ENCODE results near the gene PCDHGB2. TPM values are rescaled to one million over a fixed set of nuclear protein-coding genes. Genes with fewer than 3 reads are reported as not detected.
"Not testable (repeated sequence)": the region's sequence is repeated elsewhere in the genome, so short reads cannot be mapped to it uniquely, and the experiment has no call there.

The PCDHGB2 gene
- total RNA-seq, 2 donors from 2014 or later, result 5.2 to 6.7 TPM

DNA sequence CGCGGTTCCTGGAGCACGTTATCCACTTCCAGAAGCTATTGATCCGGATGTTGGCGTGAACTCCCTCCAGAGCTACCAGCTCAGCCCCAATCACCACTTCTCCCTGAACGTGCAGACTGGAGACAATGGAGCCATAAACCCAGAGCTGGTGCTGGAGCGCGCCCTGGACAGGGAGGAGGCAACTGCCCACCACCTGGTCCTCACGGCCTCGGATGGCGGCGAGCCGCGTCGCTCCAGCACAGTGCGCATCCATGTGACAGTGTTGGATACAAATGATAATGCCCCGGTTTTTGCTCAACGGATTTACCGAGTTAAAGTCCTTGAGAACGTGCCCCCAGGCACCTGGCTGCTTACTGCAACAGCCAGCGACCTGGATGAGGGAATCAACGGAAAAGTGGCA lies 43.6 kb downstream of the PCDHGB2 start:
- Histone ChIP-seq H3K27me3 (no peaks in the 10 kb centered on the region), H3K4me1 (peaks cover 0 to 11% of the 10 kb centered on the region in 2 donors), H3K27ac (no peak overlapping the region), H3K4me3 (no peak overlapping the region), H3K36me3 (peaks cover 8% of the 10 kb centered on the region), H3K9me3 (peaks cover 36 to 98% of the 10 kb centered on the region in 2 donors)
- no peak for DNase-seq (ENCODE audit: low spot score)
- TF ChIP-seq, protein P1, sequence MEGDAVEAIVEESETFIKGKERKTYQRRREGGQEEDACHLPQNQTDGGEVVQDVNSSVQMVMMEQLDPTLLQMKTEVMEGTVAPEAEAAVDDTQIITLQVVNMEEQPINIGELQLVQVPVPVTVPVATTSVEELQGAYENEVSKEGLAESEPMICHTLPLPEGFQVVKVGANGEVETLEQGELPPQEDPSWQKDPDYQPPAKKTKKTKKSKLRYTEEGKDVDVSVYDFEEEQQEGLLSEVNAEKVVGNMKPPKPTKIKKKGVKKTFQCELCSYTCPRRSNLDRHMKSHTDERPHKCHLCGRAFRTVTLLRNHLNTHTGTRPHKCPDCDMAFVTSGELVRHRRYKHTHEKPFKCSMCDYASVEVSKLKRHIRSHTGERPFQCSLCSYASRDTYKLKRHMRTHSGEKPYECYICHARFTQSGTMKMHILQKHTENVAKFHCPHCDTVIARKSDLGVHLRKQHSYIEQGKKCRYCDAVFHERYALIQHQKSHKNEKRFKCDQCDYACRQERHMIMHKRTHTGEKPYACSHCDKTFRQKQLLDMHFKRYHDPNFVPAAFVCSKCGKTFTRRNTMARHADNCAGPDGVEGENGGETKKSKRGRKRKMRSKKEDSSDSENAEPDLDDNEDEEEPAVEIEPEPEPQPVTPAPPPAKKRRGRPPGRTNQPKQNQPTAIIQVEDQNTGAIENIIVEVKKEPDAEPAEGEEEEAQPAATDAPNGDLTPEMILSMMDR (IDR thresholded peaks at IDR 0.05), result no peak

DNA sequence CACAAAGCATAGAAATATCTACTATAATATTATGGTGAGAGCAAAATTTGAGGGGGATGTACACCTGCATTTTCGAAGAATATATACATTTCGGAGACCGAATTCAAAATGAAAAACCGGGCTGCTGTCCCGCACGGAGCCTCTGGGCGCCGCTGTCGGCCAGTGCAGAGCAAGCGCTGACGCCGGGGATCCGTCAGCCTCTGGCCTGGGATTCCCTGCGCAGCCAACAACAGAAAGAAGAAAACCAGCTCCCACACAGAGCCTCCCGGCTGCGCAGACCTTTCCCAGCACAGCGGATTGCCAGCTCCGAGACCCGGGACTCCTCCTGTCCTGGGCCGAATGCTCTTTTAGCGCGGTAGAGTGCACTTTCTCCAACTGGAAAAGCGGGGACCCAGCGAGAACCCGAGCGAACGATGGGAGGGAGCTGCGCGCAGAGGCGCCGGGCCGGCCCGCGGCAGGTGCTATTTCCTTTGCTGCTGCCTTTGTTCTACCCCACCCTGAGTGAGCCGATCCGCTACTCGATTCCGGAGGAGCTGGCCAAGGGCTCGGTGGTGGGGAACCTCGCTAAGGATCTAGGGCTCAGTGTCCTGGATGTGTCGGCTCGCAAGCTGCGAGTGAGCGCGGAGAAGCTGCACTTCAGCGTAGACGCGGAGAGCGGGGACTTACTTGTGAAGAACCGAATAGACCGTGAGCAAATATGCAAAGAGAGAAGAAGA lies 48.2 kb downstream of the PCDHGB2 start, which contains the start of gene PCDHGB6:
PCDHGB6 (plus strand) TSS at position 232 of the 716 bp plus-strand sequence; CDS start at position 414, 182 bp downstream.
- not testable (repeated sequence) for DNase-seq (ENCODE audit: low spot score); H3K27me3 ChIP-seq; H3K4me1 ChIP-seq; H3K36me3 ChIP-seq
- H3K9me3 ChIP-seq, result peaks cover 34 to 99% of the 10 kb centered on the region in 2 donors
- peak within 1 kb of the TSS in 1 of 2 donors; percentile 34 for H3K27ac ChIP-seq
- TF ChIP-seq, protein P1 (IDR thresholded peaks at IDR 0.05), result peak; percentile 73 to 77
- peak within 1 kb of the TSS; percentile 30 to 41 for H3K4me3 ChIP-seq

DNA sequence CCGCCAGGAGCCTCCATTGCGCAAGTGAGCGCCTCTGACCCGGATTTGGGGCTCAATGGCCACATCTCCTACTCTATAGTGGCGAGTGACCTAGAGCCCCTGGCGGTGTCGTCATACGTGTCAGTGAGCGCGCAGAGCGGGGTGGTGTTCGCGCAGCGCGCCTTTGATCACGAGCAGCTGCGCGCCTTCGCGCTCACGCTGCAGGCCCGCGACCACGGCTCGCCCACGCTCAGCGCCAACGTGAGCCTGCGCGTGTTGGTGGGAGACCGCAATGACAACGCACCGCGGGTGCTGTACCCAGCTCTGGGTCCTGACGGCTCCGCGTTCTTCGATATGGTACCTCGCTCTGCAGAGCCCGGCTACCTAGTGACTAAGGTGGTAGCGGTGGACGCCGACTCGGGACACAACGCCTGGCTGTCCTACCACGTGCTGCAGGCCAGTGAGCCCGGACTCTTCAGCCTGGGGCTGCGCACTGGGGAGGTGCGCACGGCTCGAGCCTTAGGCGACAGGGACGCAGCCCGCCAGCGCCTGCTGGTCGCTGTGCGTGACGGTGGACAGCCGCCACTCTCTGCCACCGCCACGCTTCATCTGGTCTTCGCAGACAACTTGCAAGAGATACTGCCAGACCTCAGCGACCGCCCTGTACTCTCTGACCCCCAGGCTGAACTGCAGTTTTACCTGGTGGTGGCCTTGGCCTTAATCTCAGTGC lies 50.0 kb downstream of the PCDHGB2 start:
- peaks cover 6% of the 10 kb centered on the region for H3K36me3 ChIP-seq
- TF ChIP-seq, protein P1 (IDR thresholded peaks at IDR 0.05), result no peak
- no peaks in the 10 kb centered on the region for H3K27me3 ChIP-seq
- DNase-seq (ENCODE audit: low spot score), result no peak
- H3K9me3 ChIP-seq, result peaks cover 30 to 97% of the 10 kb centered on the region in 2 donors
- no peak overlapping the region for H3K4me3 ChIP-seq
- peaks cover 0 to 7% of the 10 kb centered on the region in 2 donors for H3K4me1 ChIP-seq
- H3K27ac ChIP-seq, result no peak overlapping the region

DNA sequence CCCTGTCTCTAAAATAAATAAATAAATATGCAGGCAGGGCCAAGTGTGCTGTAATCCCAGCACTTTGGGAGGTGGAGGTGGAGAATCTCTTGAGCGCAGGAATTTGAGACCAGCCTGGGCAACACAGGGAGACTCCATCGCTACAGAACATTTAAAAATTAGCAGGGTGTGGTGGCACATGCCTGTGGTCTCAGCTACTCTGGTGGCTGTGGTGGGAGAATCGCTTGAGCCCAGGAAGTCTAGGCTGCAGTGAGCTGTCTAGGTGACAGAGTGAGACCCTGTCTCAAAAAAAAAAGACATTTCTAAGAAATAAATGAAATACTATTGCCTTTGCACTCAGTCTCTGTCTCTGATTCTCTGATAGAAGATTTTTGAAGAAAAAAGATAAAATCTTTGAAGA lies 51.8 kb downstream of the PCDHGB2 start:
- H3K4me1 ChIP-seq, result peaks cover 0 to 7% of the 10 kb centered on the region in 2 donors
- no peak overlapping the region for H3K4me3 ChIP-seq
- H3K9me3 ChIP-seq, result peaks cover 30 to 94% of the 10 kb centered on the region in 2 donors
- no peak overlapping the region for H3K27ac ChIP-seq
- no peak for DNase-seq (ENCODE audit: low spot score)
- no peaks in the 10 kb centered on the region for H3K36me3 ChIP-seq
- H3K27me3 ChIP-seq, result no peaks in the 10 kb centered on the region
- TF ChIP-seq, protein P1 (IDR thresholded peaks at IDR 0.05), result no peak

Other genes with a start within 250 kb of the PCDHGB2 start
- gene PCDHB4, start 238.2 kb upstream of the PCDHGB2 start, total RNA-seq, result 1 to 10 TPM; 1.6 to 2.6 TPM
- gene PCDHB5, start 224.8 kb upstream of the PCDHGB2 start, total RNA-seq, result 1 to 10 TPM; 3.8 to 4.3 TPM
- gene PCDHB6, start 209.9 kb upstream of the PCDHGB2 start, total RNA-seq, result under 1 TPM; 0.12 to 0.33 TPM
- 1 to 10 TPM; 1.0 to 1.4 TPM for gene PCDHB7, start 187.3 kb upstream of the PCDHGB2 start, total RNA-seq
- gene PCDHB8, start 182.2 kb upstream of the PCDHGB2 start, total RNA-seq, result 1 to 10 TPM in 1 of 2 donors, under 1 TPM in 1; 0.90 to 1.7 TPM
- gene PCDHB16, start 177.6 kb upstream of the PCDHGB2 start, total RNA-seq, result 1 to 10 TPM; 5.3 TPM
- gene PCDHB9, start 172.8 kb upstream of the PCDHGB2 start, total RNA-seq, result 1 to 10 TPM; 1.7 to 2.5 TPM
- gene PCDHB10, start 167.6 kb upstream of the PCDHGB2 start, total RNA-seq, result 1 to 10 TPM; 2.0 to 2.5 TPM
- gene PCDHB11, start 160.4 kb upstream of the PCDHGB2 start, total RNA-seq, result 1 to 10 TPM; 1.8 to 2.4 TPM
- gene PCDHB12, start 151.3 kb upstream of the PCDHGB2 start, total RNA-seq, result 1 to 10 TPM; 1.8 to 2.3 TPM
- 1 to 10 TPM; 4.2 to 5.0 TPM for gene PCDHB13, start 146.1 kb upstream of the PCDHGB2 start, total RNA-seq
- gene PCDHB14, start 136.7 kb upstream of the PCDHGB2 start, total RNA-seq, result 1 to 10 TPM; 4.3 to 5.1 TPM
- 1 to 10 TPM; 3.2 to 5.3 TPM for gene PCDHB15, start 114.6 kb upstream of the PCDHGB2 start, total RNA-seq
- not detected for gene SLC25A2, start 55.9 kb upstream of the PCDHGB2 start, total RNA-seq
- 10 to 100 TPM; 73.9 to 82.6 TPM for gene TAF7, start 39.2 kb upstream of the PCDHGB2 start, total RNA-seq
- 1 to 10 TPM; 1.4 to 2.0 TPM for gene PCDHGA1, start 29.5 kb upstream of the PCDHGB2 start, total RNA-seq
- gene PCDHGA2, start 21.2 kb upstream of the PCDHGB2 start, total RNA-seq, result 1 to 10 TPM; 7.5 to 7.7 TPM
- 1 to 10 TPM; 7.0 to 8.9 TPM for gene PCDHGA3, start 16.2 kb upstream of the PCDHGB2 start, total RNA-seq
- gene PCDHGB1, start 9.9 kb upstream of the PCDHGB2 start, total RNA-seq, result 1 to 10 TPM; 2.4 to 3.3 TPM
- gene PCDHGA4, start 5.0 kb upstream of the PCDHGB2 start, total RNA-seq, result 1 to 10 TPM; 4.4 to 5.7 TPM
- gene PCDHGA5, start 4.2 kb downstream of the PCDHGB2 start, total RNA-seq, result 1 to 10 TPM; 4.0 to 5.0 TPM
- 1 to 10 TPM; 5.4 to 7.2 TPM for gene PCDHGB3, start 10.2 kb downstream of the PCDHGB2 start, total RNA-seq
- 1 to 10 TPM; 4.7 to 5.3 TPM for gene PCDHGA6, start 13.9 kb downstream of the PCDHGB2 start, total RNA-seq
- 1 to 10 TPM; 4.9 to 6.1 TPM for gene PCDHGA7, start 22.7 kb downstream of the PCDHGB2 start, total RNA-seq
- gene PCDHGB4, start 27.7 kb downstream of the PCDHGB2 start, total RNA-seq, result 1 to 10 TPM; 6.3 to 6.4 TPM
- 1 to 10 TPM; 5.0 to 5.7 TPM for gene PCDHGA8, start 32.6 kb downstream of the PCDHGB2 start, total RNA-seq
- 1 to 10 TPM; 9.7 TPM for gene PCDHGB5, start 38.0 kb downstream of the PCDHGB2 start, total RNA-seq
- 1 to 10 TPM; 3.7 to 5.2 TPM for gene PCDHGA9, start 42.8 kb downstream of the PCDHGB2 start, total RNA-seq
- gene PCDHGB6, start 48.0 kb downstream of the PCDHGB2 start, total RNA-seq, result 1 to 10 TPM; 5.0 to 7.1 TPM
- gene PCDHGA10, start 53.0 kb downstream of the PCDHGB2 start, total RNA-seq, result 1 to 10 TPM; 3.1 to 4.8 TPM
- gene PCDHGB7, start 57.7 kb downstream of the PCDHGB2 start, total RNA-seq, result 10 to 100 TPM in 1 of 2 donors, 1 to 10 TPM in 1; 6.0 to 10.5 TPM
- gene PCDHGA11, start 61.1 kb downstream of the PCDHGB2 start, total RNA-seq, result 1 to 10 TPM; 3.0 to 4.5 TPM
- gene PCDHGA12, start 70.5 kb downstream of the PCDHGB2 start, total RNA-seq, result 1 to 10 TPM; 6.2 to 7.7 TPM
- 10 to 100 TPM; 24.1 to 38.3 TPM for gene PCDHGC3, start 116.0 kb downstream of the PCDHGB2 start, total RNA-seq
- 1 to 10 TPM; 1.5 to 1.7 TPM for gene PCDHGC4, start 125.0 kb downstream of the PCDHGB2 start, total RNA-seq
- 1 to 10 TPM; 1.4 to 1.7 TPM for gene PCDHGC5, start 129.1 kb downstream of the PCDHGB2 start, total RNA-seq